Right renal cortex interstitium (tissue), 3 donors: ENCODE data around the gene ERFL. TPM values are rescaled to one million over a fixed set of nuclear protein-coding genes. Genes with fewer than 3 reads are reported as not detected.
"Not testable (repeated sequence)": the region's sequence is repeated elsewhere in the genome, so short reads cannot be mapped to it uniquely, and the experiment has no call there.

Source experiments
- DNase-seq, 3 donors: peaks; one replicate each; pipeline ENCODE4 v3.0.0-alpha.2; 2013; ENCODE audit warnings: low read depth in 3 of 3, low spot score in 2 of 3
- polyA plus RNA-seq, 3 donors: library from polyadenylated mRNA; unstranded; fragments of 120-200 nt; gene quantifications; one replicate each; pipeline ENCODE4 v1.2.1, GENCODE V29; 2013; ENCODE audit not compliant: insufficient read length in 3 of 3

ERFL gene
- polyA plus RNA-seq, 3 donors = 0.06 to 0.07 (median 0.06) TPM

- DNase-seq = not testable (repeated sequence)
These were observed 13.8 kb downstream of the ERFL start for GRCh38 chr19:41914424-41914834.

GRCh38 chr19:41913538-41914423 is 14.5 kb downstream of the ERFL start:
- no peak for DNase-seq

GRCh38 chr19:41912899-41913537 is 15.2 kb downstream of the ERFL start:
- DNase-seq = no peak

GRCh38 chr19:41911889-41912731 is 16.1 kb downstream of the ERFL start:
- DNase-seq = no peak

GRCh38 chr19:41910992-41911888 is 17.0 kb downstream of the ERFL start:
- DNase-seq = no peak

DNA sequence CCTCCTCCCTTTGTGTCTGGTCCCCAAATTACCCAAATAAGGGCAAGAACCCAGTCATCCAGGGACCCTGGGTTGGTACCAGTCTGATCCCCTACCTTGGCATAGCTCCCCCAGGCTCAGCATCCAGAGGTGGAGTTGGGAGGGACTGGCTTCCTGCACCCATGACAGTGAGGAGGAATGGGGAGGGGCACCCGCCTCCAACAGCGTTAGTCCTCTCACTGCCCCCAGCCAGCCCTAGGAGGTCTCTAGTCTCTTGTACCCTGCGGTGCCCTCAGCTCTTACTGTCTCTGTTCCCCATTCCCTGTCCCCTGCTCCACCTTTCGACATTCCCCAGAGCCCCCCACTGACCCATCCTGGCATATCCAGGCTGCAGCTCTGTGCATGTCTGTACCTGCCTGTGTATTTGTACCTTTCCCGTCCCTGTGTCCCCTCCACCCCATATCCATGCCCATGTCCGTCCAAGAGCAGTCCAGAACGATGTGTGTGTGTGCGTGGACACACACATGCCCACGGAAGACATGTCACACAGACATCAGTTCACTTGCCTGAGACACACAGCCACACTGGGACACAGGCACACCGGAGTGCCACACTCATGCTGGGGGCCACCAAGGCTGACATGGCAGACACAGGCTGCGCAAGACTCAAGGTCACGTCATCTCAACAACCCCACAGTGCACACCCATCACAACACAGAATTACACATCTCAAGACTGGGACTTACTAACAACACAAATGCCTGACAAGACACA is 17.8 kb downstream of the ERFL start:
- DNase-seq = no peak

DNA sequence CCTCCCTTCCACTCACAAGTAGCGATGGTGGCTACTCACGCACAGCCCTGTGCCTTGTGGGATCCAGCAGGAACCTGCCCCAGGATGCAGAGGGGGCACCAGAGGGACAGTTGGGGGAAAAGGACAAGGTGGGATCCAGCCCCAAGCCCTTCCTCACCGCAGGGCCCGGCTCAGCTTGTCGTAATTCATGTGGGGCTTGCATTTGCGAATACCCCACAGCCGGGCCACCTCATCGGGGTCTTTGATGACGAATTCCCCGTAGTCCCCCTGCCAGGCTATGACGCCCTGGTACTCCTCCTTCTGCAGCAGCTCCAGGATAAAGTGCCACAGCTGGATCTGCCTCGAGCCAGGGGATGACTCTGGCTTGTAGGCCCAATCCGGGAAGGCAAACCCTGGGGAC is 18.5 kb downstream of the ERFL start:
- no peak for DNase-seq

DNA sequence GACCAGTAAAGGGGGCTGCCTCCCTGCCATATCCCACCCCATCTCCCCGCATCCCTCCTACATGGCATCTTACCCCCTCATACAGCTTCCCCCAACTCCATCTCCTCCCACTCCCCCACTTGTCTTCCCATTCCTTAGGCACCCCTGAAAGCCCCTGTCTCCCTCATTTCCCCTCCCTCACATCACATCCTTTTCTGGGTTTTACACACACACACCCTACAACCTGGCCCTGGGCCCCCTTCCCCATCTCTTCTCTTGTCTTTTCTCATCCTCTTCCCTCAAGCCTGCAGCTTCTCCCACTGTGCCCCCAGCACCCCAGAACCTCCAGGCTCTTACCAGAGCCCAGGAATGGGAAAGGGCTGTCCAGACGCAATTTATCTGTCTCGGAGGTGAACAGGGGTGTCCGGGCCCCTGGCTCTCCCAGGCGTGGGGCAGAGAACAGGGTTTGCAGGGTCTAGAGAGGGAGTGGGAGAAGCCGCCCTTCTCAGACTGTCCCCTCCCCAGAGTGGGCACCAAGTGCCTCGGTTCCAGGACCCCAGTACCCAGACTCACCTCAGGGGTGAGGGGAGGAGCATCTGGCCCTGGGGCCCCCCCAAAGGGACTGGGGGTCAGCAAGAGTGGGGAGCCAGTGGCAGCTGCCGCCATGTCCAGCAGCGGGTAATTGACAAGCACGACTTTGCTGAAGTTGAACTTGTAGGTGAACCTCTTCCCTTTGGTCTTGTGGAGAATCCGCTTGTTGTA is 19.4 kb downstream of the ERFL start:
- no peak for DNase-seq

DNA sequence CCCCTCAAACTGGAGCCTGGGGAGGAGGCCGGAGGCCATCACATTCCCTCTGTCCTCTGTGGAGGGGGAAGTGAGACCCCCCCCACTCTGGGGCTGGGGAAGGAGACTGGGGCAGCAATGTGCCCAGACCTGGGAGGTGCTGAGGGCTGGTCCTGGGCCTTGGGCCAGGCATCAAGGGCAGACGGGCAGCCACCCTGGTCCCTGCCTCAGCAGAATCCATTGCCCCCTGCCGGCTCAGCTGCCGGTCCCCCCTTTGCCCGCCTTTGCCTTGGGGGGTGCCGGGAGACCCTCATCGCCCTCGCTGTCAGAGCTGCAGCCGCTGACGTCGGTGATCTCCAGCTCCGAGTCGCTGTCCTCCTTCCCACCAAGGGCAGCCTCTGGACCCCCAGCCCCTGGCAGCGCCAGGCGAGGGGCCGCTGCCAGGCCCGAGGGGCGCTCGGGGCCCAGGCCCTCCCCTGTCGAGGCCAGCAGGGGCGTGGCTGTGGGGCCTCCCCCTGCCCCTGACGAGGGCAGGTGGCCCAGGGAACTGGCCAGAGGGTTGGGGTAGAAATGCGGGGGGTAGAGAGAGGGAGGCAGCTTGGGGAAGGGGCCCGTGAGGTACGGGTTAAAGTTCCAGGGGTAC is 20.1 kb downstream of the ERFL start:
- DNase-seq = no peak

- DNase-seq = no peak
These were observed 21.2 kb downstream of the ERFL start for GRCh38 chr19:41906916-41907680.

DNA sequence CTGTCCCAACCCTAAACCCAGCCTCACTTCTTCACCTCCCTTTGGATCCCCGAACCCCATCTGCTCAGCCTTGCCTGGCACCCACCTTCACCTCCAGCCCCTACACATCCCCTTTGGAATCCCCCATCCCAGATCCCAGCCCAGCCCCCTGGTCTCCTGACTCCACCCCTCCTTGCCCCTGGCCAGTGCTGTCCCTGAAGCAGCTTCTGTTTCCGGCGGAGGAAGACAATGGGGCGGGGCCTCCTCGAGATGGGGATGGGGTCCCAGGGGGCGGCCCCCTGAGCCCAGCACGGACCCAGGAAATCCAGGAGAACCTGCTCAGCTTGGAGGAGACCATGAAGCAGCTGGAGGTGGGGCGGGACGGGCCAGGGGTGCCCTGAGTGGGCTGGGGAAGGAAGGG is 22.0 kb downstream of the ERFL start:
- no peak for DNase-seq

- DNase-seq = no peak
These were observed 22.8 kb downstream of the ERFL start for GRCh38 chr19:41905273-41906002.

DNA sequence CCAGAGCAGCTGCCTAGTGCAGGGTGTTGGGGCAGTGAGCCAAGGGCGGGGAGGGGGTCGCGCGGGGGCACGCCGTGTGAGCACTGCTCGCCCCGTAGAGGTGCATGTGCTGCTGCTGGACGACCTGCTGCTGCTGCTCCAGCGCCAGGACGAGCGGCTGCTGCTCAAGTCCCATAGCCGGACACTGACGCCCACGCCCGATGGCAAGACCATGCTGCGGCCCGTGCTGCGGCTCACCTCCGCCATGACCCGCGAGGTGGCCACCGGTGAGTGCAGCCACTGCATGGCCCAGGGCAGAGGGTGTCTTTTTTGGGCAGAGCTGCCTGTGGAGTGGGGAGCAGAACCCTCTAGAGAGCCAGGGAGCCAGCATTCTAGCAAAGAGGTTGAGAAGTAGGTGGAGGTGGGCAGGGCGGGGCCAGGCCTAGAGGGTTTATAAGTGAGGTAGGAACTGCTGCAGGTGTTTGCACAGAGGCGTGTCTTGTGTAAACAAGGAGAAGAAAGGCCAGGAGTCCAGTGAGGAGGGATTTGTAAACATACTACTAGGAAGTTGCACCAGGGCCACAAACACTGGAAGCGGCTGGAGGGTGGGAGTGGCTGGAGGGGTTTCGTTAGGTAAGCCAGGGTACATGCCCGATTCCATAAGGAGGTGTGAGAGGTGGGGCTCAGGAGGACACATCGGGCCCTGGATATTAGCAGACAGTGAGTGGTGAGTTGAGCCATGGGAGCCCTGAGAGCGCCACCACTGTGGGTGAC is 24.0 kb downstream of the ERFL start:
- no peak for DNase-seq

DNA sequence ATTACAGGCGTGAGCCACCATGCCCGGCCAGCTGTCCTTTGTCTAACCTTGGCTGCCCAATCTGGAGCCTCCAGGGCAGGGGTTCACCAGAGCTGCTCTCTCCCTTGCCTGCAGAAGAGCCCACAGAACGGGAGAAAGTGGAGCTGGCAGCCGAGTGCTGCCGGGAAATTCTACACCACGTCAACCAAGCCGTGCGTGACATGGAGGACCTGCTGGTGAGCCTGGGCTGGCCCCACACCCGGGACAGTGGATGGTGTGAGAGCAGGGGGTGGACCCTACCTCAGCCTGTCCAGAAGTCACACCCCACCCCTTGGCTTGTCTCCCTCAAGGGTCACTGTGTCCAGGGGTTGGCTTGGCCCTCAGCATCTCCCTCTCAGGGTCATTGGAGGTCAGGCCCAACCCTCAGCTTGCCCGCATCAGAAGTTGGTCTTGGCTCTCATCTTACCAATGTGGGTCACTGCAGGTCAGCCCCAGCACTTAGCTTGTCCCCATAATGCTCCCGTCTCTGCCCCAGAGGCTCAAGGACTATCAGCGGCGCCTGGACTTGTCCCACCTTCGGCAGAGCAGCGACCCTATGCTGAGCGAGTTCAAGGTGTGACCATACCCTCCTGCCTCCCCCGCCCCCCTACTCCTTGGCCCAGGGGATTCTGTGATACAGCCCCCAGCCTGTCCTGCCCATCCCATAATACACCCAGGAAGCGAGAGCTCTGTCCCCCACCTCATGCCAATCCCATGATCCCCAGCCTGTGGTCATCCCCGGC is 24.9 kb downstream of the ERFL start:
- no peak for DNase-seq

- DNase-seq = no peak
These were observed 25.7 kb downstream of the ERFL start for GRCh38 chr19:41902594-41902993.
